SK-N-SH (cell line): ENCODE data around the gene NPC1. TPM values are rescaled to one million over a fixed set of nuclear protein-coding genes. Genes with fewer than 3 reads are reported as not detected.
"Not testable (repeated sequence)": the region's sequence is repeated elsewhere in the genome, so short reads cannot be mapped to it uniquely, and the experiment has no call there.

Source experiments
- CTCF ChIA-PET: fragments of 300-600, 350-600 bp; formaldehyde crosslinking; extraction: SDS; loops from one replicate; lab custom pipeline; 2021; lab: Yijun Ruan, JAX
- POLR2A ChIA-PET: fragments of 350-600 bp; sonication (Branson Sonifier 250); formaldehyde crosslinking; extraction: SDS; loops from one replicate; lab custom pipeline; 2020; ENCODE audit warnings: antibody characterized with exemption, inconsistent platforms; lab: Yijun Ruan, JAX
- DNase-seq: peaks from one replicate; pipeline ENCODE4 v3.0.0; 2012
- H2AFZ ChIP-seq: fragments of 200-600 bp; sonication (generic); 2 replicates; pipeline ENCODE4 v1.8.1; 2016; ENCODE audit warnings: antibody characterized with exemption, mild to moderate bottlenecking, low read depth
- H3F3A ChIP-seq: fragments of 200-600 bp; sonication (generic); replicated peaks from 2 replicates; pipeline ENCODE3; 2016; ENCODE audit warnings: antibody characterized with exemption, mild to moderate bottlenecking; ENCODE audit not compliant: insufficient read depth
- H3K27ac ChIP-seq, 2 experiments: fragments of 200-500 bp in 1 of 2; fragments of 200-600 bp in 1 of 2; sonication (Bioruptor generic) in 1 of 2; sonication (generic), shearing (Covaris generic) in 1 of 2; 2 replicates each; pipeline versions ENCODE4 v1.5.1 to v1.6.1; 2014 to 2016; ENCODE audit warnings: low read depth in 2 of 2, inconsistent platforms in 1 of 2, low read length in 1 of 2, mild to moderate bottlenecking in 1 of 2, mixed read lengths in 1 of 2
- H3K27me3 ChIP-seq: fragments of 200-600 bp; sonication (generic), shearing (Covaris generic); 2 replicates; pipeline ENCODE4 v1.6.1; 2016; ENCODE audit warnings: mixed run types; ENCODE audit not compliant: insufficient read depth
- H3K36me3 ChIP-seq, 2 experiments: fragments of 200-500 bp in 1 of 2; fragments of 200-600 bp in 1 of 2; sonication (Bioruptor generic) in 1 of 2; sonication (generic) in 1 of 2; replicated peaks in 1 of 2; 2 replicates each; pipeline versions ENCODE3 to v1.5.1; 2014 to 2016; ENCODE audit warnings: low read length in 1 of 2, mild to moderate bottlenecking in 1 of 2; ENCODE audit not compliant: insufficient read depth in 2 of 2, control insufficient read depth in 1 of 2
- H3K4me1 ChIP-seq, 2 experiments: fragments of 200-500 bp in 1 of 2; fragments of 200-600 bp in 1 of 2; sonication (Bioruptor generic) in 1 of 2; sonication (generic), shearing (Covaris generic) in 1 of 2; 2 replicates each; pipeline versions ENCODE4 v1.5.1 to v1.6.1; 2014 to 2016; ENCODE audit warnings: low read depth in 1 of 2, low read length in 1 of 2, mixed run types in 1 of 2; ENCODE audit not compliant: insufficient read depth in 2 of 2, control insufficient read depth in 1 of 2
- H3K4me2 ChIP-seq: fragments of 200-600 bp; sonication (generic), shearing (Covaris generic); 2 replicates; pipeline ENCODE4 v1.6.1; 2017; ENCODE audit warnings: mixed run types
- H3K4me3 ChIP-seq, 2 experiments: fragments of 200-500 bp in 1 of 2; fragments of 200-600 bp in 1 of 2; sonication (Bioruptor generic) in 1 of 2; sonication (generic), shearing (Covaris generic) in 1 of 2; 2 replicates each; pipeline versions ENCODE4 v1.5.1 to v1.8.1; 2014 to 2016; ENCODE audit warnings: low read depth in 2 of 2, inconsistent platforms in 1 of 2, low read length in 1 of 2, mild to moderate bottlenecking in 1 of 2, mixed read lengths in 1 of 2, moderate library complexity in 1 of 2
- H3K79me2 ChIP-seq: fragments of 200-600 bp; sonication (generic); 2 replicates; pipeline ENCODE4 v1.8.1; 2017; ENCODE audit warnings: mild to moderate bottlenecking; ENCODE audit not compliant: insufficient read depth
- H3K9ac ChIP-seq: fragments of 200-600 bp; sonication (generic); 2 replicates; pipeline ENCODE4 v1.6.1; 2017; ENCODE audit warnings: mixed run types
- H3K9me2 ChIP-seq: fragments of 200-600 bp; sonication (generic); 2 replicates; pipeline ENCODE4 v1.6.1; 2017; ENCODE audit warnings: mixed run types
- H3K9me3 ChIP-seq: fragments of 200-600 bp; sonication (generic); 2 replicates; pipeline ENCODE4 v1.6.1; 2017; ENCODE audit warnings: mixed run types, mild to moderate bottlenecking, moderate library complexity
- H4K20me1 ChIP-seq: fragments of 200-600 bp; sonication (generic); 2 replicates; pipeline ENCODE4 v1.6.1; 2017; ENCODE audit warnings: mild to moderate bottlenecking, mixed run types; ENCODE audit not compliant: insufficient read depth
- EP300 ChIP-seq, 2 experiments: IDR thresholded peaks; 2 replicates each; pipeline versions ENCODE4 v1.4.0 to v1.6.1; 2012; ENCODE audit warnings: borderline replicate concordance in 1 of 2, low read depth in 1 of 2, low read length in 1 of 2
- MEF2A ChIP-seq: IDR thresholded peaks from 2 replicates; pipeline ENCODE4 v1.4.0; 2012; ENCODE audit warnings: low read depth, borderline replicate concordance
- RAD21 ChIP-seq: IDR thresholded peaks from 2 replicates; pipeline ENCODE4 v1.6.1; 2012; ENCODE audit warnings: mild to moderate bottlenecking, low read length
- REST ChIP-seq: IDR thresholded peaks from 2 replicates; pipeline ENCODE4 v1.6.1; 2012; ENCODE audit warnings: mild to moderate bottlenecking, low read depth, low read length, moderate library complexity
- ZBTB33 ChIP-seq: IDR thresholded peaks from 2 replicates; pipeline ENCODE4 v1.4.0; 2012; ENCODE audit warnings: low read depth, borderline replicate concordance
- WGBS: methylation state at CpG from one replicate; pipeline ENCODE4 v1.1.6; 2017; ENCODE audit warnings: low lambda C conversion rate; 5-methylcytosine and 5-hydroxymethylcytosine counted together
- polyA plus RNA-seq, 3 experiments: library from polyadenylated mRNA; depleted of rRNA; stranded (reverse); fragments of >200 nt; gene quantifications; 2 replicates each; pipeline ENCODE4 v1.2.3, GENCODE V29; 2012

Gene NPC1
- polyA plus RNA-seq, 1 of the 3 experiments (the other 2 are of a cell fraction): 23.9 TPM

- WGBS: 93% methylated on average over 4 of the region's 4 CpGs
- H4K20me1 ChIP-seq: no peaks in the 10 kb centered on the region
- ChIA-PET CTCF (interaction anchor here (1.2 kb wide), 1 partner anchor 143 kb away, joined by 5 read pairs; no protein-coding TSS in a partner anchor), POLR2A (no interaction called here)
- no peak overlapping the region for H2AFZ ChIP-seq
- H3K27me3 ChIP-seq: no peaks in the 10 kb centered on the region
- H3K4me1 ChIP-seq: no peaks in the 10 kb centered on the region
- TF ChIP-seq RAD21 (no peak), EP300 (IDR thresholded peaks at IDR 0.05; ENCODE audit: borderline replicate concordance in 1 of 2, low read depth in 1 of 2, low read length in 1 of 2) (no peak), MEF2A (no peak), ZBTB33 (no peak), REST (no peak)
- H3K4me2 ChIP-seq: no peak overlapping the region
- H3K4me3 ChIP-seq: no peak overlapping the region
- no peak overlapping the region for H3K27ac ChIP-seq
- no peaks in the 10 kb centered on the region for H3K9me2 ChIP-seq
- no peaks in the 10 kb centered on the region for H3K9me3 ChIP-seq
- H3K79me2 ChIP-seq: no peaks in the 10 kb centered on the region
- H3K9ac ChIP-seq: no peak overlapping the region
- DNase-seq: no peak
- H3K36me3 ChIP-seq: peaks cover 37 to 42% of the 10 kb centered on the region in 2 experiments
- no peaks in the 10 kb centered on the region for H3F3A ChIP-seq
Observed at GRCh38 chr18:23560186-23560585, 26.1 kb downstream of the NPC1 start.

- H3K27me3 ChIP-seq, H3K4me2 ChIP-seq, H3K4me1 ChIP-seq, H3K9me2 ChIP-seq, POLR2A ChIA-PET, H3K9ac ChIP-seq, H3K79me2 ChIP-seq, H2AFZ ChIP-seq, H3K4me3 ChIP-seq, DNase-seq, H3F3A ChIP-seq, H4K20me1 ChIP-seq, H3K9me3 ChIP-seq, CTCF ChIA-PET, H3K27ac ChIP-seq: not testable (repeated sequence)
- peaks cover 43 to 54% of the 10 kb centered on the region in 2 experiments for H3K36me3 ChIP-seq
- 97% methylated on average over 8 of the region's 8 CpGs for WGBS
Observed at GRCh38 chr18:23557511-23557910, 28.8 kb downstream of the NPC1 start.
